Sigmoid colon (tissue), 4 donors: Measurements from ENCODE around the gene POLE.

Experiments
- EP300 ChIP-seq, 4 donors: sonication (generic); formaldehyde crosslinking; IDR thresholded peaks; one replicate each; pipeline ENCODE4 v1.6.1; 2017; ENCODE audit warnings: antibody characterized with exemption in 4 of 4
- POLR2A ChIP-seq, 2 donors: fragments of 450-650 bp; IDR thresholded peaks; one replicate each; pipeline ENCODE4 v1.6.1; 2016; ENCODE audit warnings: antibody characterized with exemption in 2 of 2, mild to moderate bottlenecking in 2 of 2, moderate library complexity in 2 of 2
- POLR2AphosphoS5 ChIP-seq, 4 donors: sonication (generic); formaldehyde crosslinking; IDR thresholded peaks; one replicate each; pipeline ENCODE4 v1.6.1; 2017; ENCODE audit warnings: antibody characterized with exemption in 4 of 4
- TF ChIP-seq, protein P1 (sequence below), 4 experiments: fragments of 450-650 bp in 3 of 4; fragments of 200-600 bp in 1 of 4; IDR thresholded peaks; one replicate each; pipeline ENCODE4 v1.5.1; 2016 to 2019; ENCODE audit warnings: antibody characterized with exemption in 4 of 4, mild to moderate bottlenecking in 3 of 4, moderate library complexity in 2 of 4

DNA sequence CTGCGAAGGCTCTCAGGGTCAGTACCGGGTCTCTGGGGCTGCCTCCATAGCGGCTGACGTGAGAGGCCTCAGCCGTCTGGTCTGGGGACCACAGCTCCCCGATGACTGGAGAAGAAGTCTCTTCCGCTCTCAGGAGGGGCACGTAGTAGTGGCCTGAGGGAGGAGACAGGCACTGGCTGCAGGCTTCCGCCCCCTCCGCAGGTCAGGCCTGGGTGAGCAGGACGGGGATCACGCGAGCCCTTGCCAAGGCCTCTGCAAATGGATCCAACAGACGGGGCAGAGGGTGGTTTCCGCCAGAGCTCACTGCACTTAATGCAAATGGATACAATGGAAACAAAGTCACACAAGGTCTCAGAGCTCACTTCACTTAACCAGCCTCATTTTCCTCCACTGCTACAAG is 49.8 kb upstream of the POLE start:
- TF ChIP-seq, protein P1, sequence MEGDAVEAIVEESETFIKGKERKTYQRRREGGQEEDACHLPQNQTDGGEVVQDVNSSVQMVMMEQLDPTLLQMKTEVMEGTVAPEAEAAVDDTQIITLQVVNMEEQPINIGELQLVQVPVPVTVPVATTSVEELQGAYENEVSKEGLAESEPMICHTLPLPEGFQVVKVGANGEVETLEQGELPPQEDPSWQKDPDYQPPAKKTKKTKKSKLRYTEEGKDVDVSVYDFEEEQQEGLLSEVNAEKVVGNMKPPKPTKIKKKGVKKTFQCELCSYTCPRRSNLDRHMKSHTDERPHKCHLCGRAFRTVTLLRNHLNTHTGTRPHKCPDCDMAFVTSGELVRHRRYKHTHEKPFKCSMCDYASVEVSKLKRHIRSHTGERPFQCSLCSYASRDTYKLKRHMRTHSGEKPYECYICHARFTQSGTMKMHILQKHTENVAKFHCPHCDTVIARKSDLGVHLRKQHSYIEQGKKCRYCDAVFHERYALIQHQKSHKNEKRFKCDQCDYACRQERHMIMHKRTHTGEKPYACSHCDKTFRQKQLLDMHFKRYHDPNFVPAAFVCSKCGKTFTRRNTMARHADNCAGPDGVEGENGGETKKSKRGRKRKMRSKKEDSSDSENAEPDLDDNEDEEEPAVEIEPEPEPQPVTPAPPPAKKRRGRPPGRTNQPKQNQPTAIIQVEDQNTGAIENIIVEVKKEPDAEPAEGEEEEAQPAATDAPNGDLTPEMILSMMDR (IDR thresholded peaks at IDR 0.05), result no peak
- TF ChIP-seq POLR2AphosphoS5 (IDR thresholded peaks at IDR 0.05), result no peak
- TF ChIP-seq POLR2A (IDR thresholded peaks at IDR 0.05), result no peak
- no peak for TF ChIP-seq EP300 (IDR thresholded peaks at IDR 0.05)
